Gastrocnemius medialis (tissue), 4 donors: Measurements from ENCODE around the gene MOB3C.

Experiments used
- POLR2A ChIP-seq, 2 donors: fragments of 450-650 bp; IDR thresholded peaks; one replicate each; pipeline ENCODE4 v1.6.1; 2017; ENCODE audit warnings: antibody characterized with exemption in 2 of 2, mild to moderate bottlenecking in 2 of 2, moderate library complexity in 2 of 2
- TF ChIP-seq, protein P1 (sequence below), 5 experiments: fragments of 450-650 bp in 3 of 5; fragments of 200-600 bp in 2 of 5; sonication (generic) in 2 of 5; IDR thresholded peaks in 4 of 5; conservative IDR thresholded peaks in 1 of 5; 1 replicate in 4 of 5; 2 replicates in 1 of 5; pipeline ENCODE4 v1.5.1; 2016 to 2019; ENCODE audit warnings: antibody characterized with exemption in 5 of 5, mild to moderate bottlenecking in 3 of 5, moderate library complexity in 3 of 5

DNA sequence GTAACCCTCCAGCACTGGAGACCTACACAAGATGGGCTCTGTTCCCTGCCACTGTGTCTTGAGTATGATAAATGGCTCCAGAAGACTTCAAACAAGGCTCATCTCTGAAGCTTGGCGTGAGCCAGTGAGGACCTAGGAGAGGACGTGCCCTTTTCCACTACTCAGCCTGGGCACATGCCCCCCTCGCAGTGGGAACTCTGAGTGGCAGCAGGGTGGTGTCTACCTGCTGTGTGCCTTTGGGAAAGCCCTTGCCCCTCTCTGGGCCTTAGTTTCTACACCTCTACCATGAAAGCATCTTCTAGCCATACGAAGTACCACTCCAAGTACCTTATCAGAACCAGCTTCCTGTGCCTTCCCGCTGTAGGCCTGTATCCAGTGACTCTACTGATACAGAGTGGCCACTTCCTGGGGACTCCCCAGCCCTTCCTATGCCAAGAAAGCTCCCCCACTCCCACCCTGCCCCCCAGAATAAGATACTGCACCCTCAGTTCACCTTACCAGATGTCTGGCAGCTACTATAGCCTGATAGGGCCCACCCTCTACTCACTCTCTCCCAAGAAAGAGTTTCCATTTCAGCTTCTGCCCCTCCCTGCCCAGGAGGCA lies 3.1 kb upstream of the MOB3C start:
- TF ChIP-seq POLR2A (IDR thresholded peaks at IDR 0.05), result no peak
- TF ChIP-seq, protein P1, sequence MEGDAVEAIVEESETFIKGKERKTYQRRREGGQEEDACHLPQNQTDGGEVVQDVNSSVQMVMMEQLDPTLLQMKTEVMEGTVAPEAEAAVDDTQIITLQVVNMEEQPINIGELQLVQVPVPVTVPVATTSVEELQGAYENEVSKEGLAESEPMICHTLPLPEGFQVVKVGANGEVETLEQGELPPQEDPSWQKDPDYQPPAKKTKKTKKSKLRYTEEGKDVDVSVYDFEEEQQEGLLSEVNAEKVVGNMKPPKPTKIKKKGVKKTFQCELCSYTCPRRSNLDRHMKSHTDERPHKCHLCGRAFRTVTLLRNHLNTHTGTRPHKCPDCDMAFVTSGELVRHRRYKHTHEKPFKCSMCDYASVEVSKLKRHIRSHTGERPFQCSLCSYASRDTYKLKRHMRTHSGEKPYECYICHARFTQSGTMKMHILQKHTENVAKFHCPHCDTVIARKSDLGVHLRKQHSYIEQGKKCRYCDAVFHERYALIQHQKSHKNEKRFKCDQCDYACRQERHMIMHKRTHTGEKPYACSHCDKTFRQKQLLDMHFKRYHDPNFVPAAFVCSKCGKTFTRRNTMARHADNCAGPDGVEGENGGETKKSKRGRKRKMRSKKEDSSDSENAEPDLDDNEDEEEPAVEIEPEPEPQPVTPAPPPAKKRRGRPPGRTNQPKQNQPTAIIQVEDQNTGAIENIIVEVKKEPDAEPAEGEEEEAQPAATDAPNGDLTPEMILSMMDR (IDR thresholded peaks at IDR 0.05 in 4 of 5, conservative IDR thresholded peaks at IDR 0.05 in 1 of 5), result no peak
